ENCODE results near the gene DACH1.

DACH1 gene

GRCh38 chr13:71610876-71611275, 256.1 kb downstream of the DACH1 start:
- no peak for DNase-seq (ENCODE audit: low read depth, low spot score)
- no peak for TF ChIP-seq POLR2AphosphoS5 (IDR thresholded peaks at IDR 0.05; ENCODE audit: borderline replicate concordance, low read depth, low read length)
- TF ChIP-seq EZH2 (IDR thresholded peaks at IDR 0.05) = no peak
- TF ChIP-seq FOXP2 (optimal IDR thresholded peaks at IDR 0.05; ENCODE audit: control extremely low read depth, extremely low read length, insufficient read depth) = no peak
- Histone ChIP-seq H3K4me3 (no peak overlapping the region), H3K27ac (no peak overlapping the region), H3K9me3 (ENCODE audit: low read depth, low read length) (no peaks in the 10 kb centered on the region), H3K9ac (ENCODE audit: insufficient read length) (no peak overlapping the region), H3K36me3 (ENCODE audit: insufficient read depth, low read length) (no peaks in the 10 kb centered on the region)

- Histone ChIP-seq H3K36me3 (ENCODE audit: insufficient read depth, low read length) (no peaks in the 10 kb centered on the region), H3K9me3 (ENCODE audit: low read depth, low read length) (no peaks in the 10 kb centered on the region), H3K4me3 (no peak overlapping the region), H3K27ac (no peak overlapping the region), H3K9ac (ENCODE audit: insufficient read length) (no peak overlapping the region)
- TF ChIP-seq FOXP2 (optimal IDR thresholded peaks at IDR 0.05; ENCODE audit: control extremely low read depth, extremely low read length, insufficient read depth) (no peak), POLR2AphosphoS5 (IDR thresholded peaks at IDR 0.05; ENCODE audit: borderline replicate concordance, low read depth, low read length) (no peak), EZH2 (IDR thresholded peaks at IDR 0.05) (no peak)
- DNase-seq (ENCODE audit: low read depth, low spot score) = no peak
Measured at GRCh38 chr13:71609271-71609670, 257.7 kb downstream of the DACH1 start.

DNA sequence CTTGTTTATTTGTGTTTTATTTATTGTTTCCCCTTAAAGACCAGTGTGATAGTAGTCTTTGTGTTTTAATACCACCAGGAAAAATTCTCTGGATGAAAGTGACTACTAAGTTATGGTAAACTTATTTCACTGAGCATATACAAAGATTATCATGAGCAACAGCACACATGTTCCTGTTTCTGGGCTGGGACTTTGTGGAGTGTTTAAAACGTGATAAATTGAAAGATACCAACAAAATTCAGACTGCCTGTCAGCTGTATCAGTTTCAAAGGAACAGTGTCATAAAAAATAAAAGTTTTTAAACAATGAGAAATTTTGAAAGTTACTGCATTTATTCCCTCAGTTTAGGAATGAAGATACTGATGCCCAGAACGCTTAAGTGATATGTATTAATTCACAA, 259.4 kb downstream of the DACH1 start:
- no peak overlapping the region for H3K9ac ChIP-seq (ENCODE audit: insufficient read length)
- no peaks in the 10 kb centered on the region for H3K9me3 ChIP-seq (ENCODE audit: low read depth, low read length)
- TF ChIP-seq EZH2 (IDR thresholded peaks at IDR 0.05) = no peak
- no peak for TF ChIP-seq FOXP2 (optimal IDR thresholded peaks at IDR 0.05; ENCODE audit: control extremely low read depth, extremely low read length, insufficient read depth)
- no peak for TF ChIP-seq POLR2AphosphoS5 (IDR thresholded peaks at IDR 0.05; ENCODE audit: borderline replicate concordance, low read depth, low read length)
- DNase-seq (ENCODE audit: low read depth, low spot score) = no peak
- no peak overlapping the region for H3K4me3 ChIP-seq
- no peaks in the 10 kb centered on the region for H3K36me3 ChIP-seq (ENCODE audit: insufficient read depth, low read length)
- H3K27ac ChIP-seq = no peak overlapping the region

GRCh38 chr13:71606818-71607217, 260.2 kb downstream of the DACH1 start:
- TF ChIP-seq FOXP2 (optimal IDR thresholded peaks at IDR 0.05; ENCODE audit: control extremely low read depth, extremely low read length, insufficient read depth) = no peak
- TF ChIP-seq EZH2 (IDR thresholded peaks at IDR 0.05) = no peak
- TF ChIP-seq POLR2AphosphoS5 (IDR thresholded peaks at IDR 0.05; ENCODE audit: borderline replicate concordance, low read depth, low read length) = no peak
- Histone ChIP-seq H3K27ac (no peak overlapping the region), H3K9me3 (ENCODE audit: low read depth, low read length) (no peaks in the 10 kb centered on the region), H3K4me3 (no peak overlapping the region), H3K36me3 (ENCODE audit: insufficient read depth, low read length) (no peaks in the 10 kb centered on the region), H3K9ac (ENCODE audit: insufficient read length) (no peak overlapping the region)
- no peak for DNase-seq (ENCODE audit: low read depth, low spot score)

GRCh38 chr13:71605744-71606143, 261.3 kb downstream of the DACH1 start:
- no peak overlapping the region for H3K27ac ChIP-seq
- no peak overlapping the region for H3K9ac ChIP-seq (ENCODE audit: insufficient read length)
- no peak for TF ChIP-seq EZH2 (IDR thresholded peaks at IDR 0.05)
- TF ChIP-seq FOXP2 (optimal IDR thresholded peaks at IDR 0.05; ENCODE audit: control extremely low read depth, extremely low read length, insufficient read depth) = no peak
- no peak for TF ChIP-seq POLR2AphosphoS5 (IDR thresholded peaks at IDR 0.05; ENCODE audit: borderline replicate concordance, low read depth, low read length)
- H3K4me3 ChIP-seq = no peak overlapping the region
- H3K9me3 ChIP-seq (ENCODE audit: low read depth, low read length) = no peaks in the 10 kb centered on the region
- no peak for DNase-seq (ENCODE audit: low read depth, low spot score)
- no peaks in the 10 kb centered on the region for H3K36me3 ChIP-seq (ENCODE audit: insufficient read depth, low read length)

DNA sequence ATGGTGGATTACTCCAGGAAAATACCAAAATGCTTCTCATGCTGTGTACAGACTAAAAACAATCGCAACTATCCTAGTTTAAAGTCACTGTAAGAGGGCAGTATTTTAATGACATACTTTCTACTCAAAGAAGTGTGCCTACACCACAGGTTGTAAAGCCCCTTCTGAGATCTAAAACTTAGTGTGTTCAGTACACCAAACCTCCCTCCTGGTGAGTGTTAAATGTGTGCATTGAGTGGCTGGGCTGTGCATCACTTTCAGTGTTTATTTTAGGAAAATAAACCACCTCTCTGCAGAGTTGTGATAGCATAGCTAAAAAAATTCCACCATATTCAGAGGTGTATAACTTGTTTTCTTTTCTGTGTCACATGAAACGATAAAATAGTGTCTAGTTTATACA, 263.7 kb downstream of the DACH1 start:
- Histone ChIP-seq H3K9me3 (ENCODE audit: low read depth, low read length) (no peaks in the 10 kb centered on the region), H3K4me3 (no peak overlapping the region), H3K27ac (no peak overlapping the region), H3K9ac (ENCODE audit: insufficient read length) (no peak overlapping the region), H3K36me3 (ENCODE audit: insufficient read depth, low read length) (no peaks in the 10 kb centered on the region)
- no peak for DNase-seq (ENCODE audit: low read depth, low spot score)
- TF ChIP-seq FOXP2 (optimal IDR thresholded peaks at IDR 0.05; ENCODE audit: control extremely low read depth, extremely low read length, insufficient read depth) (no peak), POLR2AphosphoS5 (IDR thresholded peaks at IDR 0.05; ENCODE audit: borderline replicate concordance, low read depth, low read length) (no peak), EZH2 (IDR thresholded peaks at IDR 0.05) (no peak)

DNA sequence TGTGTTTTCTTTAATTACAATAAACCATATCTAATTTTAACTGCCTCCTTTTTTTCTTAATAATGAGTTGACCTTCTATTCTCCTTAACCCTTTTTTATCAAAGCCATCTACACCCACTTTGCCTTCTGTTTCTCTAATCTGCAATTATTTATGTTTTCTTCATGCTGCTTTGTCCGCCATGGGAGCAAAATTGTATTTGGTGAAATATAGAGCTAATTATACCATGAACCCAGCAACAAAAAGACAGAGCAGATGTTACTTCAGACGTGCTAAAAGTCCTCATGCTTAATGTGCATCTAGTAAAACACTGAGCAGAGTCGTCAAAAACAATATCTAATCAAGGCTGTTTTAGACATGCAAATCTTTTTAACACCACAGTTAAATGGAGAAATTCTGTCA, 264.7 kb downstream of the DACH1 start:
- no peak overlapping the region for H3K4me3 ChIP-seq
- H3K9ac ChIP-seq (ENCODE audit: insufficient read length) = no peak overlapping the region
- TF ChIP-seq EZH2 (IDR thresholded peaks at IDR 0.05) = no peak
- no peak for TF ChIP-seq FOXP2 (optimal IDR thresholded peaks at IDR 0.05; ENCODE audit: control extremely low read depth, extremely low read length, insufficient read depth)
- DNase-seq (ENCODE audit: low read depth, low spot score) = no peak
- H3K9me3 ChIP-seq (ENCODE audit: low read depth, low read length) = no peaks in the 10 kb centered on the region
- H3K36me3 ChIP-seq (ENCODE audit: insufficient read depth, low read length) = no peaks in the 10 kb centered on the region
- H3K27ac ChIP-seq = no peak overlapping the region

DNA sequence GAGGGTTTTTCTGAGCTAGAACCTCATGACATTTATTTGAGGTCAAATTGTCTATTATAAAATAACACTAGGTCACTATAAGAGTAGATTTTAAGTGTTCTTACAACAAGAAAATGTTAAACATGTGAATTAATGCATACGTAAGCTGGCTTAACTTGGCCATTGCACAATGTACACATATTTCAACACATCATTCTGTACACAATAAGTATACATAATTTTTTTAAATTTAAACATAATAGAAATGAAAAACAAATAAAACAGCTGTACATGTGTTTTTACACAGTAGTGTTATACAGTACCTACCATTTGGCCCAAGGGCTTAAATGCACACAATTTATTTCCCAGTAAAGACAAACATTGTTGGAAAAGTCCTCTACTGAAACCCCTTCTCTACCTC, 269.9 kb downstream of the DACH1 start:
- no peaks in the 10 kb centered on the region for H3K9me3 ChIP-seq (ENCODE audit: low read depth, low read length)
- DNase-seq (ENCODE audit: low read depth, low spot score) = no peak
- no peaks in the 10 kb centered on the region for H3K36me3 ChIP-seq (ENCODE audit: insufficient read depth, low read length)
- H3K27ac ChIP-seq = no peak overlapping the region
- no peak overlapping the region for H3K9ac ChIP-seq (ENCODE audit: insufficient read length)
- TF ChIP-seq FOXP2 (optimal IDR thresholded peaks at IDR 0.05; ENCODE audit: control extremely low read depth, extremely low read length, insufficient read depth) (no peak), POLR2AphosphoS5 (IDR thresholded peaks at IDR 0.05; ENCODE audit: borderline replicate concordance, low read depth, low read length) (no peak), EZH2 (IDR thresholded peaks at IDR 0.05) (no peak)
- no peak overlapping the region for H3K4me3 ChIP-seq

DNA sequence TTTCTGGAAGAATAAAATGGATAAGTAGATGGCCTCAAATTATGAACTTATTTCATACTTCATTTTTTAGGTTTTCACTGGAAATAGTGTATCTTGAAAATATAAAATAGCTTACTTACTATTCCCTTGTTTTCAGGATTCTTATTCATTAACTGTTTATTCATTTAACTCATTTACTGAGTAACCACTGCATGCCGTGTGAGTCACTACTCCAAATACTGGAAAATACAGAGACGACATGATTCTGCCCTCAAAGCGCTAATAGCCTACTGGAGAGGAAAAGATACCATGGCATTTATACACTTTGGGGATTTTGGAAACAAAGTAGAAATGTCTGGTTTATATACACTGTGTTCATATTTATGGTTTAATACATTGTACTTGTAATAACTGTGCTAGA, 270.9 kb downstream of the DACH1 start:
- H3K9me3 ChIP-seq (ENCODE audit: low read depth, low read length) = no peaks in the 10 kb centered on the region
- no peak for TF ChIP-seq FOXP2 (optimal IDR thresholded peaks at IDR 0.05; ENCODE audit: control extremely low read depth, extremely low read length, insufficient read depth)
- TF ChIP-seq POLR2AphosphoS5 (IDR thresholded peaks at IDR 0.05; ENCODE audit: borderline replicate concordance, low read depth, low read length) = no peak
- no peak for TF ChIP-seq EZH2 (IDR thresholded peaks at IDR 0.05)
- no peaks in the 10 kb centered on the region for H3K36me3 ChIP-seq (ENCODE audit: insufficient read depth, low read length)
- H3K9ac ChIP-seq (ENCODE audit: insufficient read length) = no peak overlapping the region
- no peak for DNase-seq (ENCODE audit: low read depth, low spot score)
- H3K4me3 ChIP-seq = no peak overlapping the region
- H3K27ac ChIP-seq = no peak overlapping the region
